ENCODE data around the gene PLCB2.

The PLCB2 gene

DNA sequence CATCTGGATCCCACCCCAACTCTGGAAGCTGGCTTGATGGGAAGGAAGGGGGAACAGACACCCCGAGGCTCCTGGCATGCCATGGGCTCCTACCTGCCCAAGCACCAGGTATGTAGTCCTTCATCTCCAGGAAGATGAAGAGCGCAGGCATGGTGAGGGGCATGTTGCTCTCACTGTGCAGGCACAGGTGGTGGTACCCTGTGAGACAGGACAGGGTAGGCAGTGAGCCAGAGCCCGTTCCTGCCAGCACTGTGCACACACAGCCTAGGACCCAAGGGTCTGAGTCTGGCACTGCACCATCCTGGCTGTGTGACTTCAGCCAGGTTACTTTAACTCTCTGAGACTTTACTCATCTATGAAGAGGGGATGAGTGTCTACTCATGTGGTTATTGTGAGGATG is 15.5 kb downstream of the PLCB2 start:
- Histone ChIP-seq H3K27me3 (ENCODE audit: insufficient read depth, poor library complexity, severe bottlenecking) (no peaks in the 10 kb centered on the region), H3K4me3 (replicated peaks; ENCODE audit: insufficient read depth, low read length) (no peak overlapping the region), H3K27ac (replicated peaks) (no peak overlapping the region)
- TF ChIP-seq POLR2AphosphoS5 (IDR thresholded peaks at IDR 0.05; ENCODE audit: low read depth), result no peak
- TF ChIP-seq, protein P1, sequence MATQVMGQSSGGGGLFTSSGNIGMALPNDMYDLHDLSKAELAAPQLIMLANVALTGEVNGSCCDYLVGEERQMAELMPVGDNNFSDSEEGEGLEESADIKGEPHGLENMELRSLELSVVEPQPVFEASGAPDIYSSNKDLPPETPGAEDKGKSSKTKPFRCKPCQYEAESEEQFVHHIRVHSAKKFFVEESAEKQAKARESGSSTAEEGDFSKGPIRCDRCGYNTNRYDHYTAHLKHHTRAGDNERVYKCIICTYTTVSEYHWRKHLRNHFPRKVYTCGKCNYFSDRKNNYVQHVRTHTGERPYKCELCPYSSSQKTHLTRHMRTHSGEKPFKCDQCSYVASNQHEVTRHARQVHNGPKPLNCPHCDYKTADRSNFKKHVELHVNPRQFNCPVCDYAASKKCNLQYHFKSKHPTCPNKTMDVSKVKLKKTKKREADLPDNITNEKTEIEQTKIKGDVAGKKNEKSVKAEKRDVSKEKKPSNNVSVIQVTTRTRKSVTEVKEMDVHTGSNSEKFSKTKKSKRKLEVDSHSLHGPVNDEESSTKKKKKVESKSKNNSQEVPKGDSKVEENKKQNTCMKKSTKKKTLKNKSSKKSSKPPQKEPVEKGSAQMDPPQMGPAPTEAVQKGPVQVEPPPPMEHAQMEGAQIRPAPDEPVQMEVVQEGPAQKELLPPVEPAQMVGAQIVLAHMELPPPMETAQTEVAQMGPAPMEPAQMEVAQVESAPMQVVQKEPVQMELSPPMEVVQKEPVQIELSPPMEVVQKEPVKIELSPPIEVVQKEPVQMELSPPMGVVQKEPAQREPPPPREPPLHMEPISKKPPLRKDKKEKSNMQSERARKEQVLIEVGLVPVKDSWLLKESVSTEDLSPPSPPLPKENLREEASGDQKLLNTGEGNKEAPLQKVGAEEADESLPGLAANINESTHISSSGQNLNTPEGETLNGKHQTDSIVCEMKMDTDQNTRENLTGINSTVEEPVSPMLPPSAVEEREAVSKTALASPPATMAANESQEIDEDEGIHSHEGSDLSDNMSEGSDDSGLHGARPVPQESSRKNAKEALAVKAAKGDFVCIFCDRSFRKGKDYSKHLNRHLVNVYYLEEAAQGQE (IDR thresholded peaks at IDR 0.05; ENCODE audit: insufficient replicate concordance, low read depth), result no peak
- DNase-seq (ENCODE audit: low read depth in 1 of 2, low spot score in 1 of 2), result no peak

DNA sequence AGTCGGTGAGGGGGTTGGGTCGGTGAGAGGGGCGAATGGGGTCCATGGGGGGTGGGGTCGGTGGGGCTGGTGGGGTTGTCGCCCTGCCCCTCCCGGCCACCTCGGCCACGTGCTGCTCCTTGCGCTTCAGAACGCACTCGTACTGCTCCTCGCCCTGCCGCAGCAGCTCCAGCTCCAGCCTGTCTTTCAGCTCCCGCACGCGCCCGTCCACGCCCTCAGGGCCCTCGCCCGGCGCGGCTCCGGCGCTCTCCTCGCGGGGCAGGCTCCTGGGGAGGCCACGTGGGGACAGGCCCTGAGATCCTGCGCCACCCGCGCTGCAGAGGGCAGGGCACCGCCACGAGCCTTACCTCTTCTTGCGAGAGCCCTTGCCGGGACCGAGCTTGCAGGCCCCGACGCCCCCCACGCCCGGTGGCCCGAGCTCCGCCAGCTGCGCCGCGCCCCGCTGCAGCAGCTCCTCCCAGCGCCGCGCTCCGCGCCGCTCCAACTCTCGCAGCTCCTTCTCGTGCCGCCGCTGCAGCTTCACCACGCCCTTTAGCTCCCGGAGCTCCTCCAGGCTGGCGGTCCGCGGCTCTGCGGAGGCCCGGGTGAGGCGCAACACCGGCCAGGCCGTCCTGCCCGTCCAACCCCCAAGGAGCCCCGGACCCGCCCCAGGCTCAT is 16.7 kb downstream of the PLCB2 start:
- Histone ChIP-seq H3K27me3 (ENCODE audit: insufficient read depth, poor library complexity, severe bottlenecking) (no peaks in the 10 kb centered on the region), H3K27ac (replicated peaks) (no peak overlapping the region), H3K4me3 (replicated peaks; ENCODE audit: insufficient read depth, low read length) (no peak overlapping the region)
- TF ChIP-seq GABPA (IDR thresholded peaks at IDR 0.05; ENCODE audit: low read depth) (no peak), POLR2AphosphoS5 (IDR thresholded peaks at IDR 0.05; ENCODE audit: low read depth) (no peak), SPI1 (IDR thresholded peaks at IDR 0.05; ENCODE audit: borderline replicate concordance, low read depth) (no peak)
- TF ChIP-seq, protein P1 (IDR thresholded peaks at IDR 0.05; ENCODE audit: insufficient replicate concordance, low read depth), result no peak
- TF ChIP-seq, protein P2, sequence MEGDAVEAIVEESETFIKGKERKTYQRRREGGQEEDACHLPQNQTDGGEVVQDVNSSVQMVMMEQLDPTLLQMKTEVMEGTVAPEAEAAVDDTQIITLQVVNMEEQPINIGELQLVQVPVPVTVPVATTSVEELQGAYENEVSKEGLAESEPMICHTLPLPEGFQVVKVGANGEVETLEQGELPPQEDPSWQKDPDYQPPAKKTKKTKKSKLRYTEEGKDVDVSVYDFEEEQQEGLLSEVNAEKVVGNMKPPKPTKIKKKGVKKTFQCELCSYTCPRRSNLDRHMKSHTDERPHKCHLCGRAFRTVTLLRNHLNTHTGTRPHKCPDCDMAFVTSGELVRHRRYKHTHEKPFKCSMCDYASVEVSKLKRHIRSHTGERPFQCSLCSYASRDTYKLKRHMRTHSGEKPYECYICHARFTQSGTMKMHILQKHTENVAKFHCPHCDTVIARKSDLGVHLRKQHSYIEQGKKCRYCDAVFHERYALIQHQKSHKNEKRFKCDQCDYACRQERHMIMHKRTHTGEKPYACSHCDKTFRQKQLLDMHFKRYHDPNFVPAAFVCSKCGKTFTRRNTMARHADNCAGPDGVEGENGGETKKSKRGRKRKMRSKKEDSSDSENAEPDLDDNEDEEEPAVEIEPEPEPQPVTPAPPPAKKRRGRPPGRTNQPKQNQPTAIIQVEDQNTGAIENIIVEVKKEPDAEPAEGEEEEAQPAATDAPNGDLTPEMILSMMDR (IDR thresholded peaks at IDR 0.05; ENCODE audit: insufficient read depth, low read length), result no peak
- no peak for DNase-seq (ENCODE audit: low read depth in 1 of 2, low spot score in 1 of 2)

DNA sequence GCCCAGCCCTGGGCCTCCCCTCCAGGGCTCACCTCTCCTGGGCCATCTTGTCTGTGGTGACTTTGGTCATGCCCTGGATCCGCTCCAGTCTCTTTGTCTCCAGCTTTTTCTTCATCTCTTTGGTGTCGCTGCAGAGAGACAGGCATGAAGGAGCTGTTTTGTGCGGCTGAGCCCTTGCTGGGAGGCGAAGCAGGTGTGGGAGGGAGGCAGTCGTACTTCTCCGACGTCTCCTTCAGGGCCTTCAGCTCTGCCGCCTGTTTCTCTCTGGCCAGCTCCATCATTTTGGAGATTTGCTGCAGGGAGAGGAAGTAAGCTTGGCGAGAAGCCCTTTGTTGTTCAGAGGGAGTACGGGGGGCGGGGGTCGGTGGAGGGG is 17.2 kb downstream of the PLCB2 start:
- no peaks in the 10 kb centered on the region for H3K27me3 ChIP-seq (ENCODE audit: insufficient read depth, poor library complexity, severe bottlenecking)
- no peak for DNase-seq (ENCODE audit: low read depth in 1 of 2, low spot score in 1 of 2)

More for the DNA sequence above, 17.2 kb downstream of the PLCB2 start:
- TF ChIP-seq POLR2AphosphoS5 (IDR thresholded peaks at IDR 0.05; ENCODE audit: low read depth) (no peak), GABPA (IDR thresholded peaks at IDR 0.05; ENCODE audit: low read depth) (no peak), SPI1 (IDR thresholded peaks at IDR 0.05; ENCODE audit: borderline replicate concordance, low read depth) (no peak)
- TF ChIP-seq, protein P2 (IDR thresholded peaks at IDR 0.05; ENCODE audit: insufficient read depth, low read length), result no peak
- TF ChIP-seq, protein P1 (IDR thresholded peaks at IDR 0.05; ENCODE audit: insufficient replicate concordance, low read depth), result no peak
- Histone ChIP-seq H3K27ac (replicated peaks) (no peak overlapping the region), H3K4me3 (replicated peaks; ENCODE audit: insufficient read depth, low read length) (no peak overlapping the region)
